ENCODE measurements around the gene TSC22D2. TPM values are rescaled to one million over a fixed set of nuclear protein-coding genes. Genes with fewer than 3 reads are reported as not detected.

Gene TSC22D2
- polyA plus RNA-seq, 1 donor from 2014 or later = 15.3 TPM

DNA sequence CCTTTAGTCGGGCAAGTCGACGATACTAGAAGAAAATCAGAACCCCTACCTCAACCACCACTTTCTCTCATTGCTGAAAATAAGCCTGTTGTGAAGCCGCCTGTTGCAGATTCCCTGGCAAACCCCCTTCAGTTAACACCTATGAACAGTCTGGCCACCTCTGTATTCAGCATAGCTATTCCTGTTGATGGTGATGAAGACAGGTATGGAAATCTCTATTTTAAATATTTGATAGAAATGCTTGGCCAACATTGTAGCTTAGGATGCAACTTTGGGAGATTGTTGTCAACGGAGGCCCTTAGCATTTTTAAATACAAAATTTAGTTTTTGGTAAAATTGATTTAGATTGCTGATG is 3.0 kb downstream of the TSC22D2 start:
- Histone ChIP-seq H3K9me2 (ENCODE audit: insufficient read depth, low read length) (no peaks in the 10 kb centered on the region), H3K9me3 (ENCODE audit: low read length) (no peaks in the 10 kb centered on the region), H4K20me1 (ENCODE audit: insufficient read depth) (peaks cover 44% of the 10 kb centered on the region), H3K36me3 (ENCODE audit: insufficient read depth, low read length) (no peaks in the 10 kb centered on the region), H3K4me3 (ENCODE audit: low read length) (peak overlapping the region; percentile 88), H3K27ac (ENCODE audit: low read length) (peak overlapping the region; percentile 39), H3K4me2 (ENCODE audit: low read length) (peak overlapping the region; percentile 95), H2AFZ (ENCODE audit: low read depth, low read length) (no peak overlapping the region), H3K27me3 (ENCODE audit: insufficient read depth, low read depth, low read length) (no peaks in the 10 kb centered on the region), H3K79me2 (replicated peaks; ENCODE audit: insufficient read depth, low read length) (peaks cover 55% of the 10 kb centered on the region), H3K9ac (ENCODE audit: low read length) (peak overlapping the region; percentile 95), H3F3A (ENCODE audit: insufficient read depth, low read length, poor library complexity, severe bottlenecking) (peaks cover 9% of the 10 kb centered on the region)
- TF ChIP-seq EP300 (conservative IDR thresholded peaks at IDR 0.05; ENCODE audit: poor library complexity, severe bottlenecking) = no peak
- no peak for TF ChIP-seq CTCF (IDR thresholded peaks at IDR 0.05; ENCODE audit: poor library complexity, severe bottlenecking)
- TF ChIP-seq TAF1 (IDR thresholded peaks at IDR 0.05; ENCODE audit: low read depth) = no peak
- TF ChIP-seq SMC3 (conservative IDR thresholded peaks at IDR 0.05; ENCODE audit: poor library complexity) = no peak
- TF ChIP-seq POLR2AphosphoS5 (IDR thresholded peaks at IDR 0.05) = no peak
- no peak for TF ChIP-seq EZH2 (IDR thresholded peaks at IDR 0.05; ENCODE audit: borderline replicate concordance, insufficient read depth, low read length, poor library complexity, severe bottlenecking)
- no peak for TF ChIP-seq RAD21 (conservative IDR thresholded peaks at IDR 0.05)
- no peak for TF ChIP-seq REST (IDR thresholded peaks at IDR 0.05; ENCODE audit: borderline replicate concordance)
- TF ChIP-seq MXI1 (conservative IDR thresholded peaks at IDR 0.05; ENCODE audit: poor library complexity, severe bottlenecking) = no peak

GRCh38 chr3:150411546-150411945 is 3.4 kb downstream of the TSC22D2 start:
- H3F3A ChIP-seq (ENCODE audit: insufficient read depth, low read length, poor library complexity, severe bottlenecking) = peaks cover 9% of the 10 kb centered on the region
- peaks cover 60% of the 10 kb centered on the region for H3K79me2 ChIP-seq (replicated peaks; ENCODE audit: insufficient read depth, low read length)
- peak overlapping the region; percentile 88 for H3K4me3 ChIP-seq (ENCODE audit: low read length)
- no peaks in the 10 kb centered on the region for H3K27me3 ChIP-seq (ENCODE audit: insufficient read depth, low read depth, low read length)
- peak overlapping the region; percentile 95 for H3K4me2 ChIP-seq (ENCODE audit: low read length)
- no peak for TF ChIP-seq CTCF (IDR thresholded peaks at IDR 0.05; ENCODE audit: poor library complexity, severe bottlenecking)
- TF ChIP-seq POLR2AphosphoS5 (IDR thresholded peaks at IDR 0.05) = no peak
- TF ChIP-seq TAF1 (IDR thresholded peaks at IDR 0.05; ENCODE audit: low read depth) = no peak
- no peak for TF ChIP-seq REST (IDR thresholded peaks at IDR 0.05; ENCODE audit: borderline replicate concordance)
- no peak for TF ChIP-seq MXI1 (conservative IDR thresholded peaks at IDR 0.05; ENCODE audit: poor library complexity, severe bottlenecking)
- no peak for TF ChIP-seq RAD21 (conservative IDR thresholded peaks at IDR 0.05)
- no peak for TF ChIP-seq SMC3 (conservative IDR thresholded peaks at IDR 0.05; ENCODE audit: poor library complexity)
- no peak for TF ChIP-seq EZH2 (IDR thresholded peaks at IDR 0.05; ENCODE audit: borderline replicate concordance, insufficient read depth, low read length, poor library complexity, severe bottlenecking)
- no peak for TF ChIP-seq EP300 (conservative IDR thresholded peaks at IDR 0.05; ENCODE audit: poor library complexity, severe bottlenecking)
- H3K9me2 ChIP-seq (ENCODE audit: insufficient read depth, low read length) = no peaks in the 10 kb centered on the region
- no peak overlapping the region for H3K27ac ChIP-seq (ENCODE audit: low read length)
- no peaks in the 10 kb centered on the region for H3K9me3 ChIP-seq (ENCODE audit: low read length)
- no peaks in the 10 kb centered on the region for H3K36me3 ChIP-seq (ENCODE audit: insufficient read depth, low read length)
- H3K9ac ChIP-seq (ENCODE audit: low read length) = peak overlapping the region; percentile 95
- H2AFZ ChIP-seq (ENCODE audit: low read depth, low read length) = no peak overlapping the region
- peaks cover 44% of the 10 kb centered on the region for H4K20me1 ChIP-seq (ENCODE audit: insufficient read depth)
